Loucy (cell line): Measurements from ENCODE around the gene MADD.

Experiments
- H2AFZ ChIP-seq: fragments of 200-600 bp; sonication (generic); 2 replicates; pipeline ENCODE4 v1.6.0; 2016; ENCODE audit warnings: antibody characterized with exemption, mild to moderate bottlenecking, low read length, moderate library complexity
- H3F3A ChIP-seq: fragments of 200-600 bp; 2 replicates; pipeline ENCODE4 v1.6.0; 2016; ENCODE audit warnings: antibody characterized with exemption, low read depth, mild to moderate bottlenecking
- H3K27me3 ChIP-seq: fragments of 200-600 bp; sonication (generic); 2 replicates; pipeline ENCODE4 v1.6.1; 2014; ENCODE audit warnings: low read length, mild to moderate bottlenecking; ENCODE audit not compliant: insufficient read depth, poor library complexity, severe bottlenecking
- H3K36me3 ChIP-seq: fragments of 200-600 bp; sonication (generic); 2 replicates; pipeline ENCODE4 v1.6.1; 2016; ENCODE audit warnings: low read length; ENCODE audit not compliant: insufficient read depth
- H3K4me1 ChIP-seq: fragments of 200-600 bp; sonication (generic); 2 replicates; pipeline ENCODE4 v1.5.1; 2014; ENCODE audit warnings: low read length, mild to moderate bottlenecking; ENCODE audit not compliant: insufficient read depth, poor library complexity, severe bottlenecking
- H3K4me2 ChIP-seq: fragments of 200-600 bp; sonication (generic); 2 replicates; pipeline ENCODE4 v1.6.0; 2014; ENCODE audit warnings: antibody characterized with exemption, low read length, low read depth, mild to moderate bottlenecking; ENCODE audit not compliant: poor library complexity, severe bottlenecking
- H3K4me3 ChIP-seq: fragments of 200-600 bp; sonication (generic); 2 replicates; pipeline ENCODE4 v1.5.1; 2014; ENCODE audit warnings: low read length, mild to moderate bottlenecking, mixed read lengths; ENCODE audit not compliant: poor library complexity, severe bottlenecking
- H3K79me2 ChIP-seq: fragments of 200-600 bp; sonication (generic); 2 replicates; pipeline ENCODE4 v1.6.1; 2014; ENCODE audit warnings: low read length; ENCODE audit not compliant: insufficient read depth
- H3K9ac ChIP-seq: fragments of 200-600 bp; sonication (generic); 2 replicates; pipeline ENCODE4 v1.6.0; 2014; ENCODE audit warnings: mild to moderate bottlenecking, low read depth, low read length, moderate library complexity; ENCODE audit not compliant: poor library complexity, severe bottlenecking
- H3K9me2 ChIP-seq: fragments of 200-600 bp; sonication (generic); replicated peaks from 2 replicates; pipeline ENCODE4 v1.6.1; 2016; ENCODE audit warnings: low read depth, low read length, mixed read lengths
- H3K9me3 ChIP-seq: fragments of 200-600 bp; sonication (generic); 2 replicates; pipeline ENCODE4 v1.6.1; 2014; ENCODE audit warnings: mild to moderate bottlenecking, antibody characterized with exemption, low read length, low read depth; ENCODE audit not compliant: insufficient read depth
- H4K20me1 ChIP-seq: fragments of 200-600 bp; sonication (generic); 2 replicates; pipeline ENCODE4 v1.6.0; 2014; ENCODE audit warnings: antibody characterized with exemption, low read length, mild to moderate bottlenecking; ENCODE audit not compliant: insufficient read depth, poor library complexity, severe bottlenecking
- EZH2phosphoT487 ChIP-seq: fragments of 200-600 bp; IDR thresholded peaks from 2 replicates; pipeline ENCODE4 v1.6.1; 2018; ENCODE audit warnings: antibody characterized with exemption, mild to moderate bottlenecking, moderate library complexity, borderline replicate concordance
- TF ChIP-seq, protein P1 (sequence below): fragments of 200-600 bp; sonication (generic); conservative IDR thresholded peaks from 2 replicates; pipeline ENCODE4 v1.5.1; 2014; ENCODE audit warnings: mild to moderate bottlenecking, antibody characterized with exemption, low read length

The MADD gene

DNA sequence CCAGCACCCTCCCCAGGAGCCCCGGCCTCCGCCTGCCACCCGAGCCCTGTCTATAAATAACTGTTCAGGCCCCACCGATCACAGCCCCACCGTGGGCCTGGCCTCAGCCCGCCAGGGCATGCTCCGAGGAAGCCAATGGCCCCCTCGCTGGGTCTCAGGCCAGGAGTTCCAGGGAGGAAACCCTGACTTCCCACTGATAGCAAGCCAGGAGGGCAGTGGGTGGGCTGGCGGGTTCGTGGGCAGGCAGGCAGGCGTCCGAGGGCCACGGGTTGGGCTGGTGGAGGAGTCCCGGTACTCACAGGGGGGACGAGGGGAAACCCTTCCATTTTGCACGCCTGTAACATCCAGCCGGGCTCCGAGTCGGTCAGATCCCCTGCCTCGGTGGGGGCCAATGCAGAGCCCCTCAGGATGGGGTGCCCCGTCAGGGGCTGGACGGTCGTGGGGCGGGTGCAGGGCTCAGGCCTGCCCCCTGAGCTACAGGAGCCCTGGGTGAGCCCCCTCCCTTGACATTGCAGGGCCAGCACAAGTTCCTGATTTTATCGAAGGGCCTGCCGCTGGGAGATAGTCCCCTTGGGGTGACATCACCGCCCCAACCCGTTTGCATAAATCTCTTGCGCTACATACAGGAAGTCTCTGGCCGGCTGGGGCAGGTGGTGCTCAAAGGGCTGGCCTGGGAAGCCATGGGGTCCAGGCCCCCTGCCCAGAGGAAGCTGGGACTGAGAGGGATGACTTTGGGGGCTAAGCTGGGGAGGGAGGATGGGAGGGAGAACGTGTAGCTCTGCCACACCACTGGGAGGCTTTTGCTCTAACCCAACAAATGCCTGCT is 108.3 kb downstream of the MADD start, which contains the start of gene SPI1:
Gene SPI1, minus strand, starts transcription at position 538 of the 826 bp plus-strand sequence. Its CDS starts 194 bp downstream, at position 344.
- Histone ChIP-seq H3K9me2 (no peaks in the 10 kb centered on the region; the same call in 1 of the 2 replicates), H3K4me1 (peaks cover 24% of the 10 kb centered on the region), H3K9me3 (no peaks in the 10 kb centered on the region), H3F3A (no peaks in the 10 kb centered on the region), H4K20me1 (no peaks in the 10 kb centered on the region), H3K4me2 (no peak within 1 kb of the TSS), H3K36me3 (no peaks in the 10 kb centered on the region), H3K9ac (peak within 1 kb of the TSS; percentile 28), H2AFZ (no peak within 1 kb of the TSS; the same call in 1 of the 2 replicates), H3K27me3 (no peaks in the 10 kb centered on the region), H3K4me3 (no peak within 1 kb of the TSS), H3K79me2 (no peaks in the 10 kb centered on the region)
- TF ChIP-seq, protein P1, sequence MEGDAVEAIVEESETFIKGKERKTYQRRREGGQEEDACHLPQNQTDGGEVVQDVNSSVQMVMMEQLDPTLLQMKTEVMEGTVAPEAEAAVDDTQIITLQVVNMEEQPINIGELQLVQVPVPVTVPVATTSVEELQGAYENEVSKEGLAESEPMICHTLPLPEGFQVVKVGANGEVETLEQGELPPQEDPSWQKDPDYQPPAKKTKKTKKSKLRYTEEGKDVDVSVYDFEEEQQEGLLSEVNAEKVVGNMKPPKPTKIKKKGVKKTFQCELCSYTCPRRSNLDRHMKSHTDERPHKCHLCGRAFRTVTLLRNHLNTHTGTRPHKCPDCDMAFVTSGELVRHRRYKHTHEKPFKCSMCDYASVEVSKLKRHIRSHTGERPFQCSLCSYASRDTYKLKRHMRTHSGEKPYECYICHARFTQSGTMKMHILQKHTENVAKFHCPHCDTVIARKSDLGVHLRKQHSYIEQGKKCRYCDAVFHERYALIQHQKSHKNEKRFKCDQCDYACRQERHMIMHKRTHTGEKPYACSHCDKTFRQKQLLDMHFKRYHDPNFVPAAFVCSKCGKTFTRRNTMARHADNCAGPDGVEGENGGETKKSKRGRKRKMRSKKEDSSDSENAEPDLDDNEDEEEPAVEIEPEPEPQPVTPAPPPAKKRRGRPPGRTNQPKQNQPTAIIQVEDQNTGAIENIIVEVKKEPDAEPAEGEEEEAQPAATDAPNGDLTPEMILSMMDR: no peak
- TF ChIP-seq EZH2phosphoT487: no peak

DNA sequence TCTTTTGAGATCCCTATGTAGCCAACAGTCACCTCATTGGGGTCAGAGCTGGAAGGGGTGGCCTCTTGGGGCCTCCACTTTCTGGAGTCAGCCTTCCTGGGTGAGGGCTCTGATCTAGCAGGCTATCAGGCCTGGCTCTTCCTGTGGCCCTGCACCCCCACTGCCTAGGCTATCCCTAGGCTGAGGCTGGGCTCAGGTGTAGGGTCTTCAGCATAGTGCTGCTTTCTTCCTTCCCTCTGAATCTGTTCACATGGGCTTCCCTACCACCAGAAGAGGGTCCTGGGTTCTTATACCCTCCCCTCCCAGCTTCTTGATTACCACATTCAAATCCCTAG is 108.9 kb downstream of the MADD start:
- H3K27me3 ChIP-seq: no peaks in the 10 kb centered on the region
- H3K4me1 ChIP-seq: peaks cover 24% of the 10 kb centered on the region
- H2AFZ ChIP-seq: no peak overlapping the region; the same call in 1 of the 2 replicates
- H3K4me2 ChIP-seq: no peak overlapping the region
- H3K9ac ChIP-seq: peak overlapping the region; percentile 28
- TF ChIP-seq, protein P1: no peak
- no peak for TF ChIP-seq EZH2phosphoT487
- H3F3A ChIP-seq: no peaks in the 10 kb centered on the region
- no peaks in the 10 kb centered on the region for H3K36me3 ChIP-seq
- no peak overlapping the region for H3K4me3 ChIP-seq
- H4K20me1 ChIP-seq: no peaks in the 10 kb centered on the region
- H3K9me3 ChIP-seq: no peaks in the 10 kb centered on the region
- H3K9me2 ChIP-seq: no peaks in the 10 kb centered on the region; the same call in 1 of the 2 replicates
- H3K79me2 ChIP-seq: no peaks in the 10 kb centered on the region

DNA sequence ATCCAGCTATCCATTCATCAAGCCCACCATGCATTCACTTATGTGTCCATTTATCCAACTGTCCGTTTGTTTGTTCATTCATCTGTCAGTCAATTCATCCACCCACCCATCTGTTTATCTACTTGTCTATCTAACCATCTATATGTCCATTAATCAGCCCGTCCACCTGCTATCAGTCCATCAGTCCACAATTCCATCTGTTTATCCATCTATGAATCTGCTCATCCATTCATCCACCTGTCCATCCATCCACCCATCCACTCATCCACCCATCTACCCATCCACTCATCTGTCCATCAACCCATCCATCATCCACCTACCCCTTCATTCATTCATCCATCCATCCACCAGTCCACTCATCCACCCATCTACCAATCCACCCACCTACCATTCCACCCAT is 109.4 kb downstream of the MADD start:
- no peak overlapping the region for H3K4me3 ChIP-seq
- H3K79me2 ChIP-seq: no peaks in the 10 kb centered on the region
- TF ChIP-seq, protein P1: no peak
- TF ChIP-seq EZH2phosphoT487: no peak
- no peak overlapping the region for H3K9ac ChIP-seq
- no peaks in the 10 kb centered on the region; the same call in 1 of the 2 replicates for H3K9me2 ChIP-seq
- H3K4me1 ChIP-seq: peaks cover 19% of the 10 kb centered on the region
- H3F3A ChIP-seq: no peaks in the 10 kb centered on the region
- H2AFZ ChIP-seq: no peak overlapping the region
- H3K4me2 ChIP-seq: no peak overlapping the region
- H3K27me3 ChIP-seq: no peaks in the 10 kb centered on the region
- H3K36me3 ChIP-seq: no peaks in the 10 kb centered on the region
- no peaks in the 10 kb centered on the region for H3K9me3 ChIP-seq
- no peaks in the 10 kb centered on the region for H4K20me1 ChIP-seq
